CD14-positive monocyte (primary cell): Measurements from ENCODE around the gene E2F7. TPM values are rescaled to one million over a fixed set of nuclear protein-coding genes. Genes with fewer than 3 reads are reported as not detected.

Experiments
- DNase-seq, 3 donors: peaks; one replicate each; pipeline ENCODE4 v3.0.0-alpha.2; 2011 to 2022
- H2AFZ ChIP-seq: 2 replicates; pipeline ENCODE4 v1.6.0; 2012; ENCODE audit warnings: mild to moderate bottlenecking, low read depth, low read length, inconsistent platforms; ENCODE audit not compliant: insufficient read depth, poor library complexity, severe bottlenecking
- H3K27ac ChIP-seq, 2 donors: 1 replicate in 1 of 2; 2 replicates in 1 of 2; pipeline ENCODE4 v1.5.1; 2012 to 2013; ENCODE audit warnings: low read length in 2 of 2, control low read depth in 1 of 2, inconsistent platforms in 1 of 2, low read depth in 1 of 2, mild to moderate bottlenecking in 1 of 2
- H3K27me3 ChIP-seq, 2 donors: one replicate each; pipeline versions ENCODE4 v1.6.0 to v1.6.1; 2011 to 2013; ENCODE audit warnings: low read length in 2 of 2; ENCODE audit not compliant: control insufficient read depth in 2 of 2, insufficient read depth in 2 of 2
- H3K36me3 ChIP-seq, 2 donors: replicated peaks in 1 of 2; 1 replicate in 1 of 2; 2 replicates in 1 of 2; pipeline versions ENCODE4 v1.5.1 to v1.6.1; 2012 to 2013; ENCODE audit warnings: low read length in 2 of 2, control low read depth in 1 of 2, inconsistent platforms in 1 of 2, mild to moderate bottlenecking in 1 of 2; ENCODE audit not compliant: insufficient read depth in 2 of 2, control insufficient read depth in 1 of 2
- H3K4me1 ChIP-seq, 2 donors: 1 replicate in 1 of 2; 2 replicates in 1 of 2; pipeline versions ENCODE4 v1.5.1 to v1.6.1; 2012 to 2013; ENCODE audit warnings: low read length in 2 of 2, control low read depth in 1 of 2, inconsistent platforms in 1 of 2, mild to moderate bottlenecking in 1 of 2, moderate library complexity in 1 of 2; ENCODE audit not compliant: insufficient read depth in 2 of 2, control insufficient read depth in 1 of 2
- H3K4me2 ChIP-seq: replicated peaks from 2 replicates; pipeline ENCODE3; 2012; ENCODE audit warnings: low read length, moderate library complexity, mild to moderate bottlenecking; ENCODE audit not compliant: poor library complexity, severe bottlenecking; ENCODE audit errors: extremely low read depth
- H3K4me3 ChIP-seq, 3 experiments: fragments of 200-600 bp in 1 of 3; sonication (generic) in 1 of 3; replicated peaks in 1 of 3; 1 replicate in 2 of 3; 2 replicates in 1 of 3; pipeline ENCODE4 v1.5.1; 2011 to 2013; ENCODE audit warnings: low read length in 3 of 3, mild to moderate bottlenecking in 3 of 3, control low read depth in 2 of 3, low read depth in 2 of 3, inconsistent platforms in 1 of 3, moderate library complexity in 1 of 3
- H3K79me2 ChIP-seq: 2 replicates; pipeline ENCODE4 v1.6.0; 2012; ENCODE audit warnings: mild to moderate bottlenecking, control low read depth, inconsistent platforms, low read length, moderate library complexity; ENCODE audit not compliant: insufficient read depth
- H3K9ac ChIP-seq: 2 replicates; pipeline ENCODE4 v1.6.0; 2017; ENCODE audit warnings: low read length, mild to moderate bottlenecking; ENCODE audit not compliant: insufficient read depth, poor library complexity, severe bottlenecking
- H3K9me3 ChIP-seq, 2 donors: replicated peaks in 1 of 2; 1 replicate in 1 of 2; 2 replicates in 1 of 2; pipeline versions ENCODE4 v1.5.1 to v1.6.1; 2012 to 2013; ENCODE audit warnings: low read length in 2 of 2, control low read depth in 1 of 2; ENCODE audit not compliant: control insufficient read depth in 1 of 2, insufficient read depth in 1 of 2
- H4K20me1 ChIP-seq: 2 replicates; pipeline ENCODE4 v1.6.0; 2012; ENCODE audit warnings: mild to moderate bottlenecking, low read length, control low read depth, moderate library complexity; ENCODE audit not compliant: insufficient read depth
- H3K27ac Mint-ChIP-seq, 7 donors: one replicate each; pipeline ENCODE4 v1.8.0; 2020; ENCODE audit warnings: mild to moderate bottlenecking in 7 of 7, mixed read lengths in 7 of 7, moderate library complexity in 6 of 7, inconsistent platforms in 2 of 7
- H3K27me3 Mint-ChIP-seq, 3 donors: one replicate each; pipeline ENCODE4 v1.8.0; 2021 to 2022; ENCODE audit warnings: low read depth in 3 of 3, mild to moderate bottlenecking in 3 of 3, mixed read lengths in 3 of 3, moderate library complexity in 3 of 3, inconsistent platforms in 1 of 3
- H3K36me3 Mint-ChIP-seq, 2 donors: one replicate each; pipeline ENCODE4 v1.8.0; 2020; ENCODE audit warnings: mixed read lengths in 2 of 2, inconsistent platforms in 1 of 2, mild to moderate bottlenecking in 1 of 2
- H3K4me1 Mint-ChIP-seq: one replicate; pipeline ENCODE4 v1.8.0; 2020; ENCODE audit warnings: mild to moderate bottlenecking, mixed read lengths
- H3K4me3 Mint-ChIP-seq, 2 donors: one replicate each; pipeline ENCODE4 v1.8.0; 2020; ENCODE audit warnings: mild to moderate bottlenecking in 2 of 2, mixed read lengths in 2 of 2, moderate library complexity in 1 of 2
- H3K9me3 Mint-ChIP-seq, 7 donors: one replicate each; pipeline ENCODE4 v1.8.0; 2020 to 2022; ENCODE audit warnings: mixed read lengths in 7 of 7, mild to moderate bottlenecking in 6 of 7, moderate library complexity in 6 of 7, inconsistent platforms in 2 of 7
- WGBS: methylation state at CpG from one replicate; pipeline ENCODE4 v1.1.5; 2013; ENCODE audit warnings: missing lambda C conversion rate; ENCODE audit not compliant: insufficient coverage; 5-methylcytosine and 5-hydroxymethylcytosine counted together
- intact Hi-C, 2 donors: fragments of 100-400 bp; cut with micrococcal nuclease; formaldehyde crosslinking; loops; one replicate each; pipeline versions ENCODE4 v1.15.0 to v1.15.1; 2023
- polyA plus RNA-seq, 3 donors: library from polyadenylated mRNA; depleted of rRNA in 1 of 3; unstranded in 2 of 3; stranded (reverse) in 1 of 3; fragments of 300-500 nt in 2 of 3; fragments of >200 nt in 1 of 3; fragmentation: Illumina TruSeq in 2 of 3; gene quantifications; 1 replicate in 2 of 3; 2 replicates in 1 of 3; pipeline ENCODE4 v1.2.3, GENCODE V29; 2012 to 2021
- TF ChIP-seq, protein P1 (sequence below): fragments of 200-600 bp; IDR thresholded peaks from one replicate; pipeline ENCODE4 v1.8.0; 2022; ENCODE audit warnings: antibody characterized with exemption, mild to moderate bottlenecking

Gene E2F7
- polyA plus RNA-seq, 3 donors, result not detected

DNA sequence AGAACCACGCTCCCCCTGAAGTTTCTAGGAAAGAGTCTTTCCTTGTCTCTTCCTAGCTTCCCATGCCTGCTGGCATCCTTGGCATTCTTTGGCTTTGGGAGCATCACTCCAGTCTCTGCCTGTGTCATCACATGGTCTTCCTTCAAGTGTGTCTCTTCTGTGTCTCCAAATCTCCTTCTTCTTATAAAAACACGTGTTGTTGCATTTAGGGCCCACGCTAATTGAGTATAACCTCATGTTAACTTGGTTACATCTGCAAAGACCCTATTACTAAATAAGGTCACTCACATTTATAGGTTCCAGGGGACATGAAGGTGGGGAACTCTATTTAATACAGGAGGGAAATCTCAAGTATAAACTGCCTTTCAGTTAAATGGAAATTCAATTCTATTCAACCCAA lies 63.0 kb downstream of the E2F7 start:
- 100% methylated on average over 1 of the region's 3 CpGs for WGBS
- H3K27me3 Mint-ChIP-seq, result peaks cover 0 to 4% (median 0%) of the 10 kb centered on the region in 3 donors

DNA sequence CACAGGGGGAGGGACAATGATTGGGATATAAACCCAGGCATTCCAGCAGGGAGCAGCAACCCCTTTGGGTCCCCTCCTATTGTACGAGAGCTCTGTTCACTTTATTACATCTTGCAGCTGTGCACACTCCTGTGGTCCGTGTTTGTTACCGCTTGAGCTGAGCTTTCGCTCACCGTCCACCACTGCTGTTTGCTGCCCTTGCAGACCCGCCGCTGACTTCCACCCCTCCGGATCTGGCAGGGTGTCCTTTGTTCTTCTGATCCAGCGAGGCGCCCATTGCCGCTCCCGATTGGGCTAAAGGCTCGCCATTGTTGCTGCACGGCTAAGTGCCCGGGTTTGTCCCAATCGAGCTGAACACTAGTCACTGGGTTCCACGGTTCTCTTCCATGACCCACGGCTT lies 64.1 kb downstream of the E2F7 start:
- H3K4me1 Mint-ChIP-seq, result no peaks in the 10 kb centered on the region
- intact Hi-C loops, result no loop called here
- H3K79me2 ChIP-seq, result no peaks in the 10 kb centered on the region
- WGBS, result 96% methylated on average over 18 of the region's 18 CpGs
- no peak overlapping the region for H3K4me3 ChIP-seq
- H3K36me3 ChIP-seq, result no peaks in the 10 kb centered on the region
- H3K4me3 Mint-ChIP-seq, result no peak overlapping the region
- no peaks in the 10 kb centered on the region for H3K27me3 ChIP-seq
- no peak for DNase-seq
- H3K4me1 ChIP-seq, result no peaks in the 10 kb centered on the region
- H3K36me3 Mint-ChIP-seq, result no peaks in the 10 kb centered on the region
- TF ChIP-seq, protein P1, sequence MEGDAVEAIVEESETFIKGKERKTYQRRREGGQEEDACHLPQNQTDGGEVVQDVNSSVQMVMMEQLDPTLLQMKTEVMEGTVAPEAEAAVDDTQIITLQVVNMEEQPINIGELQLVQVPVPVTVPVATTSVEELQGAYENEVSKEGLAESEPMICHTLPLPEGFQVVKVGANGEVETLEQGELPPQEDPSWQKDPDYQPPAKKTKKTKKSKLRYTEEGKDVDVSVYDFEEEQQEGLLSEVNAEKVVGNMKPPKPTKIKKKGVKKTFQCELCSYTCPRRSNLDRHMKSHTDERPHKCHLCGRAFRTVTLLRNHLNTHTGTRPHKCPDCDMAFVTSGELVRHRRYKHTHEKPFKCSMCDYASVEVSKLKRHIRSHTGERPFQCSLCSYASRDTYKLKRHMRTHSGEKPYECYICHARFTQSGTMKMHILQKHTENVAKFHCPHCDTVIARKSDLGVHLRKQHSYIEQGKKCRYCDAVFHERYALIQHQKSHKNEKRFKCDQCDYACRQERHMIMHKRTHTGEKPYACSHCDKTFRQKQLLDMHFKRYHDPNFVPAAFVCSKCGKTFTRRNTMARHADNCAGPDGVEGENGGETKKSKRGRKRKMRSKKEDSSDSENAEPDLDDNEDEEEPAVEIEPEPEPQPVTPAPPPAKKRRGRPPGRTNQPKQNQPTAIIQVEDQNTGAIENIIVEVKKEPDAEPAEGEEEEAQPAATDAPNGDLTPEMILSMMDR, result no peak
- H3K9me3 Mint-ChIP-seq, result no peaks in the 10 kb centered on the region
- no peaks in the 10 kb centered on the region for H3K9me3 ChIP-seq
- no peak overlapping the region for H3K27ac Mint-ChIP-seq
- no peak overlapping the region for H2AFZ ChIP-seq
- no peak overlapping the region for H3K27ac ChIP-seq
- H3K4me2 ChIP-seq, result no peak overlapping the region
- peaks cover 0 to 4% (median 0%) of the 10 kb centered on the region in 3 donors for H3K27me3 Mint-ChIP-seq
- no peak overlapping the region for H3K9ac ChIP-seq
- no peaks in the 10 kb centered on the region for H4K20me1 ChIP-seq

More for the DNA sequence above, 63.0 kb downstream of the E2F7 start:
- Mint-ChIP-seq H3K27ac (no peak overlapping the region), H3K36me3 (no peaks in the 10 kb centered on the region), H3K9me3 (peaks cover 0 to 2% (median 0%) of the 10 kb centered on the region in 7 donors), H3K4me3 (no peak overlapping the region), H3K4me1 (no peaks in the 10 kb centered on the region)
- no peak for DNase-seq
- no peaks in the 10 kb centered on the region for H3K36me3 ChIP-seq
- no peak overlapping the region for H3K9ac ChIP-seq
- no peak overlapping the region for H3K4me2 ChIP-seq
- H2AFZ ChIP-seq, result no peak overlapping the region
- TF ChIP-seq, protein P1, result no peak
- H3K4me3 ChIP-seq, result no peak overlapping the region
- H3K27ac ChIP-seq, result no peak overlapping the region
- intact Hi-C loops, result no loop called here
- no peaks in the 10 kb centered on the region for H4K20me1 ChIP-seq
- no peaks in the 10 kb centered on the region for H3K4me1 ChIP-seq
- H3K79me2 ChIP-seq, result no peaks in the 10 kb centered on the region
- H3K27me3 ChIP-seq, result no peaks in the 10 kb centered on the region
- H3K9me3 ChIP-seq, result no peaks in the 10 kb centered on the region
